Subcutaneous abdominal adipose tissue (tissue), 5 donors: ENCODE results near the gene KIF6.
A peak's percentile ranks its signal among the peaks of the same experiment; 100 is the strongest.

Experiments used
- H3K27ac ChIP-seq: one replicate; pipeline ENCODE4 v1.7.0; 2013; ENCODE audit warnings: low read depth, mild to moderate bottlenecking, inconsistent platforms, low read length, moderate library complexity
- H3K27me3 ChIP-seq, 5 donors: one replicate each; pipeline ENCODE4 v1.7.0; 2013; ENCODE audit warnings: low read length in 5 of 5, inconsistent platforms in 1 of 5; ENCODE audit not compliant: control insufficient read depth in 5 of 5, insufficient read depth in 4 of 5
- H3K36me3 ChIP-seq, 5 donors: one replicate each; pipeline ENCODE4 v1.7.0; 2013; ENCODE audit warnings: low read length in 5 of 5; ENCODE audit not compliant: control insufficient read depth in 5 of 5, insufficient read depth in 5 of 5
- H3K4me1 ChIP-seq, 5 donors: one replicate each; pipeline ENCODE4 v1.7.0; 2013; ENCODE audit warnings: low read length in 5 of 5, mild to moderate bottlenecking in 3 of 5, moderate library complexity in 1 of 5; ENCODE audit not compliant: control insufficient read depth in 5 of 5, insufficient read depth in 5 of 5
- H3K4me3 ChIP-seq, 5 donors: one replicate each; pipeline ENCODE4 v1.7.0; 2013; ENCODE audit warnings: low read length in 5 of 5, low read depth in 1 of 5
- H3K9ac ChIP-seq, 5 donors: one replicate each; pipeline ENCODE4 v1.7.0; 2013; ENCODE audit warnings: low read length in 5 of 5, mild to moderate bottlenecking in 4 of 5, moderate library complexity in 3 of 5
- H3K9me3 ChIP-seq, 5 donors: one replicate each; pipeline ENCODE4 v1.7.0; 2013; ENCODE audit warnings: low read length in 5 of 5; ENCODE audit not compliant: control insufficient read depth in 5 of 5
- donor health status: healthy.
- donor health status: healthy.
- donor health status: healthy.
- donor health status: healthy.
- donor health status: healthy.

KIF6 gene

DNA sequence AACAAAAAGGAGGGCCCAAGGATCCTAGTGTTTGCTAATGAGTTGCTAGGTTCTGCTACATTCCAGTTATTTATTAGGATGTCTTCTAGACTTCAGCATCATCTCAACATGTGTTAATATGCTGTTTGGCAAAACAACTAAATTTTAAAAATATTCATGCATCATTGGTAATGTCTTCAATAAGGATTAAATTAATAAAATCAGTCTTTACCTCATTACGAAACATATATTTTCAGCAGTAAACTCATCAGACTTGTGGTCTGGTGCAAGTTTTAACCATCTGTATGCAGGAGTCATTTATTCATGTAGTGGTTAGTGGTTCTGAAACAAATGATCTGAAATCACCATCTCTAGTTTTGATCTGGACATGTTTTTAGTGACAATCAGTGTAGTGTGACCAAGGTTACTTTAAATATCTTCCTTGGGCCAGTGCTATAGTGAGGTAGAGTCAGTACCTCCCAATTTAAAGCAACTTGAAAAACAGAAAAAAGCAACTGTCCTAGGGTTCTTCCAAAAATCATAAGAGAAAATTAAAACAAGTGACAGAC, 317.7 kb downstream of the KIF6 start:
- no peak overlapping the region for H3K9ac ChIP-seq
- no peaks in the 10 kb centered on the region for H3K36me3 ChIP-seq
- no peaks in the 10 kb centered on the region for H3K9me3 ChIP-seq
- peaks cover 0 to 9% (median 7%) of the 10 kb centered on the region in 5 donors for H3K4me1 ChIP-seq
- H3K27me3 ChIP-seq: no peaks in the 10 kb centered on the region
- no peak overlapping the region for H3K27ac ChIP-seq
- no peak overlapping the region for H3K4me3 ChIP-seq

DNA sequence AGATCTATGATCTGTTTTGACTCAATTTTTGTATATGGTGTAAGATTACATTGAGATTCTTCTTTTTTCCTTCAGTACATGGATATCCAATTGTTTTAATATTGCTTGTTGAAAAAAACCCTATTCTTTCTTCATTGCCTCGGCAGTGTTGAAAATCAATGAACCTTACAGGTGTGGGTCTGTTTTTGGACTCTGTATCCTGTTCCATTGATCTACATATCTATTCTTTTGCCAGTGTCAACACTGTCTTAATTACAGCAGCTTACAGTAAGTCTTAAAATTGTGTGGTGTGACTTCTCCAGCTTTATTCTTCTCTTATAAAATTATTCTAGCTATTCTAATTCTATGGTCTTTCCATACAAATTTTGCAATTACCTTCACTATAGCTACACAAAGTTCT, 320.9 kb downstream of the KIF6 start:
- H3K9ac ChIP-seq: no peak overlapping the region
- no peak overlapping the region for H3K27ac ChIP-seq
- no peak overlapping the region for H3K4me3 ChIP-seq
- H3K36me3 ChIP-seq: no peaks in the 10 kb centered on the region
- no peaks in the 10 kb centered on the region for H3K27me3 ChIP-seq
- H3K9me3 ChIP-seq: no peaks in the 10 kb centered on the region
- peaks cover 5 to 28% (median 22%) of the 10 kb centered on the region in 5 donors for H3K4me1 ChIP-seq

DNA sequence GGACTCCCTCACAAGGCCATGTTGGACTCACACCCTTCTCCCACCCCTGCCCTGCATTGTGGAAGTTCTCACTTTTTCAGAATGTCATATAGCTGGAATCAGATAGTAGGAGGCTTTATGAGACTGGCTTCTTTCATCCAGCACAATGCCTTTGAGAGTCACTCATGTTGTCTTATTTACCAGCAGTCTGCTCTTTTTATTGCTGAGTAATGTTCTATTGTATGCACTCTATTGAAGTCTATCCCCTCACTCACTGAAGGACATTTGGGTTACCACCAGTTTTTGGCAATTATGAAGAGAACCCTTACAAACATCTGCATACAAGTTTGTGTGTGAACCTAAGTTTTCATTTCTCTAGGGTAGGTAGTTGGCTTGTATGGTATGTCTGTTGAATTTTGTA, 321.9 kb downstream of the KIF6 start:
- no peak overlapping the region for H3K9ac ChIP-seq
- H3K9me3 ChIP-seq: no peaks in the 10 kb centered on the region
- H3K4me3 ChIP-seq: no peak overlapping the region
- no peaks in the 10 kb centered on the region for H3K27me3 ChIP-seq
- H3K27ac ChIP-seq: no peak overlapping the region
- peaks cover 5 to 28% (median 22%) of the 10 kb centered on the region in 5 donors for H3K4me1 ChIP-seq
- H3K36me3 ChIP-seq: no peaks in the 10 kb centered on the region

DNA sequence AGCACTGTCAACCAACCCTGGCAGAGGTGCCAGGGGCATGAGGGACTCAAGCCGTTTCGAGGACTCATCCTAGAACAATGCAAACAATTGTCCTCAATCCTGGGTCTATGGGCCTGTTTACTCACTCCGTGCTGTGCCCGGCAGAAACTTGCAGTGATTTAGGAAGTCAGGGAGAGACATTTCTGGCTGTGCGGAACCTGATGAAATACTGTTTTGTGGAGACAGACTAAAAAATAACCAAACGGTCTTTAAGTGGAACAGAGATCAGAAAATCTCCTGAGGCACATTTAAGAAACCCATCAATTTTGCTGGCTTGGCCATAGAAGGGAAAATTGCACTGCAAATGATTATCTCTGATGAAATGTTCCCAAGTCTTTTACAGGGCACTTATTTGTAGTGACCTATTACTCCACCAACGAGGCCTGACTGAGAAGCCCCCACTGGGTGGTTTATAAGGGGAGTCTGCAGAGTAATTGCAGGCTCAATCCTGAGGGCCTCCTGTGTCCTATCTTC, 322.9 kb downstream of the KIF6 start:
- H3K4me1 ChIP-seq: peaks cover 5 to 28% (median 22%) of the 10 kb centered on the region in 5 donors
- peak overlapping the region; percentile 32 for H3K27ac ChIP-seq
- H3K9ac ChIP-seq: no peak overlapping the region
- H3K9me3 ChIP-seq: no peaks in the 10 kb centered on the region
- no peaks in the 10 kb centered on the region for H3K27me3 ChIP-seq
- no peak overlapping the region for H3K4me3 ChIP-seq
- no peaks in the 10 kb centered on the region for H3K36me3 ChIP-seq

DNA sequence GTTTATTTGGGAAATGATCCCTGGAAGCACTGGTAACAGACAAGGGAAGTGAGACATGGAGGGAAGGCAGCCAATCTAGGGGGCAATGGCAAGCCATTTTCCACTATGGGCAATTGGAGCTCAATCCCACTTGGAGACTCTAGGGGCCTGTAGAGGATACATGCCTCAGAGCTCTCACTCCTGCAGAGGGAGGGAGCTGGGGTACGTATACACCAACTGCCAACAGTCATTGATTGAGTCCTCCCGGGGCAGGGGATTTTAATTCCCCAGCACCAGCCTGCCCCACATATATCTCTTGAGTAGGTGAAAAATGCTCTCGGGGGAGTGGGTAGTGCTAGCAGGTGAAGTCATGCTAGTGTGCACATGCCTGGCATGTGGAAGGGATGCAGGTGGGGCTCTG, 323.8 kb downstream of the KIF6 start:
- no peak overlapping the region for H3K9ac ChIP-seq
- no peaks in the 10 kb centered on the region for H3K9me3 ChIP-seq
- no peaks in the 10 kb centered on the region for H3K27me3 ChIP-seq
- H3K4me1 ChIP-seq: peaks cover 5 to 28% (median 22%) of the 10 kb centered on the region in 5 donors
- H3K36me3 ChIP-seq: no peaks in the 10 kb centered on the region
- no peak overlapping the region for H3K27ac ChIP-seq
- no peak overlapping the region for H3K4me3 ChIP-seq

DNA sequence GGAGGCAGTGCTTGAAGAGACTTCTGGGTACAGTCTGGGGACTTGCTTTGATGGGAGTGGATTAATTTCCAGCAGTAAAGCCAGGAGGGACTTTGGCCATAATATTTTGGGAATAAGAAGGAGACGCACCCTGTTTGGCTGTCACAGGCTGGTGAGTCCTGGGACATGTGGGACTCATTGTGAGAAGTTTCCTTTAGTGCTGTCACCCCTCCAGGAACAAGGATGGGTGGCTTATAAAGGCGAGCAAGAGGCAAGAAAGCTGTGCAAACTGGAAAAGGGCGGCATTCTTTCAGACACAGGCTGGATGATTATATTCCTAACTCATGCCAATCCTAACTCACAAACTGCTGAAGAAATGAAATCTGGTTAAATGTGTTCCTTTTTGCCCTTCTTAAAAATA, 325.2 kb downstream of the KIF6 start:
- Histone ChIP-seq H3K4me1 (peaks cover 5 to 28% (median 22%) of the 10 kb centered on the region in 5 donors), H3K4me3 (no peak overlapping the region), H3K27me3 (no peaks in the 10 kb centered on the region), H3K9ac (no peak overlapping the region), H3K36me3 (no peaks in the 10 kb centered on the region), H3K9me3 (no peaks in the 10 kb centered on the region), H3K27ac (no peak overlapping the region)

DNA sequence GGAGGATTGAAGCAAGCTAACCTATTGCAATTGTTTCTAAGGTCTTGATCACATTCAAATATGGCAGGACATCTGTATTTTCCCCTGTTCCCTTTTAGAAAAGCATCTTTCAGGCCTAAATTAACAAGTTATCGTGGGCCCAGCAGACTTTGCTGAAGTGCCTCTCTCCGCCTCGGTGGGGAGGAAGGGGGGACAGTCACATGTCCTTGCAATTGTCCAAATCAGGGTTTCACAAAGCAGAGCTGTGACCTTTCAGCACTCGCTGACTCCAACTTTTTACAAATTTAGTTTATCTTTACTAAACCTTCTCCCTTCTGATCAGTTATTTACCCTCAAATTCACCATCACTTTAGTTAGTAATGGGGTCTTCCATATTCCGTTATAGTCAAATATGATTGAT, 328.4 kb downstream of the KIF6 start:
- no peak overlapping the region for H3K9ac ChIP-seq
- H3K4me3 ChIP-seq: no peak overlapping the region
- H3K9me3 ChIP-seq: no peaks in the 10 kb centered on the region
- no peaks in the 10 kb centered on the region for H3K27me3 ChIP-seq
- H3K36me3 ChIP-seq: no peaks in the 10 kb centered on the region
- H3K4me1 ChIP-seq: peaks cover 2 to 15% (median 8%) of the 10 kb centered on the region in 5 donors
- H3K27ac ChIP-seq: no peak overlapping the region

DNA sequence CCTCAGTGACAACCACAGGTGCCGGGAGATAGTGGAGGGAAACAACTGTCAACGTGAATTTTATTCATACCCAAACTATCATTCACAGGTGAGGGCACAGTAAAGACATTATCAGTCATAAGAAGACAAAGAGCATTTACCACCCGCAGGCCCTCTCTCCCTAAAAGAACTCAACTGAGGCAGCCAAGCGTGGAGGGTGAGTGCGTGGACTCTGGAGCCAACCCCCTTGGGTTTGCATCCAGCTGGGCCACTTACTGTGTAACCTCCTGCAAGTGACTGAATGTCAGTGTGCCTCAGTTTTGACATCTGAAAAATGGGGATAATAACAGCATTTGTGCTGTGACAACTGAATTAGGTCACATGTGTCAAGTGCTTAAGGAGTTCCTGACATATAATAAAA, 332.1 kb downstream of the KIF6 start:
- H3K4me3 ChIP-seq: no peak overlapping the region
- no peak overlapping the region for H3K9ac ChIP-seq
- H3K27ac ChIP-seq: no peak overlapping the region
- H3K4me1 ChIP-seq: no peaks in the 10 kb centered on the region
- no peaks in the 10 kb centered on the region for H3K27me3 ChIP-seq
- no peaks in the 10 kb centered on the region for H3K36me3 ChIP-seq
- H3K9me3 ChIP-seq: no peaks in the 10 kb centered on the region

DNA sequence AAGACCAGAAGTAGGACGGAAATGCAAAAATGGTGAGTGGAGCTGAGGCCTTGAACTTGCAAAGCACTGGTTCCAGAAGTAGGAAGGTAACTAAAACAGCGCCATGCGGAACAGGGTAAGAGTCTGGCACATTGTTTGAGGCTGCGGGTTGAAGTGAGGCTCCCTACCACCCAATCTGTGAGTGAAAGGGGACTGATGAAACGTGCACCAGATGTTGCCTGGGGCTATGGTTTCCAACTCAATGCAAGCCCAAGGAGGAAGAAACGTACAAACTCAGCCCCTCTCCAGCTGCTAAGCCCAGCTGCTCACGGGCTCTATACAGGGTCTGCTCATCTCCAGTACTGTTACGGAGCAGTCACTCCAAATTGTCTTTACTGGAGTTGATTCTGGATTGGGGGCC, 334.0 kb downstream of the KIF6 start:
- Histone ChIP-seq H3K36me3 (no peaks in the 10 kb centered on the region), H3K27ac (no peak overlapping the region), H3K9ac (no peak overlapping the region), H3K4me1 (no peaks in the 10 kb centered on the region), H3K27me3 (no peaks in the 10 kb centered on the region), H3K9me3 (no peaks in the 10 kb centered on the region), H3K4me3 (no peak overlapping the region)

DNA sequence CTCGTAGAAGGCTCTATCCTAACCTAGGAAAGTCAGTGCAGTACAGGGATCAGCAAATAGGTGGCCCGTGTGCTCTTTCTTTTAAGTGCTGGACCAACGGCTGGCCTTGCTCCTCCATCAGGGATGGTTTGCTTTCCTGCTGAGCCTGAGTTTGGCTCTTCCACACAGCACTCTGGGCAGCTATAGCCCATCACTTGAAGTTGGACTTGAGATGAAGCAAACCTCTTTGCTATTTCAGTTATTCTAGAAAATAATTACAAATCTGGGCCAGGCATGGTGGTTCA, 335.8 kb downstream of the KIF6 start:
- Histone ChIP-seq H3K36me3 (no peaks in the 10 kb centered on the region), H3K9ac (no peak overlapping the region), H3K27me3 (no peaks in the 10 kb centered on the region), H3K9me3 (no peaks in the 10 kb centered on the region), H3K27ac (no peak overlapping the region), H3K4me1 (no peaks in the 10 kb centered on the region), H3K4me3 (no peak overlapping the region)
